D341Med (cell line): ENCODE measurements around the gene PLD4.
"Not testable (repeated sequence)": the region's sequence is repeated elsewhere in the genome, so short reads cannot be mapped to it uniquely, and the experiment has no call there.

ENCODE experiments used
- DNase-seq: peaks from one replicate; pipeline ENCODE4 v3.0.0; 2012; ENCODE audit warnings: low spot score

PLD4 gene

GRCh38 chr14:104885973-104886689, 38.5 kb upstream of the PLD4 start:
- DNase-seq, result no peak

DNA sequence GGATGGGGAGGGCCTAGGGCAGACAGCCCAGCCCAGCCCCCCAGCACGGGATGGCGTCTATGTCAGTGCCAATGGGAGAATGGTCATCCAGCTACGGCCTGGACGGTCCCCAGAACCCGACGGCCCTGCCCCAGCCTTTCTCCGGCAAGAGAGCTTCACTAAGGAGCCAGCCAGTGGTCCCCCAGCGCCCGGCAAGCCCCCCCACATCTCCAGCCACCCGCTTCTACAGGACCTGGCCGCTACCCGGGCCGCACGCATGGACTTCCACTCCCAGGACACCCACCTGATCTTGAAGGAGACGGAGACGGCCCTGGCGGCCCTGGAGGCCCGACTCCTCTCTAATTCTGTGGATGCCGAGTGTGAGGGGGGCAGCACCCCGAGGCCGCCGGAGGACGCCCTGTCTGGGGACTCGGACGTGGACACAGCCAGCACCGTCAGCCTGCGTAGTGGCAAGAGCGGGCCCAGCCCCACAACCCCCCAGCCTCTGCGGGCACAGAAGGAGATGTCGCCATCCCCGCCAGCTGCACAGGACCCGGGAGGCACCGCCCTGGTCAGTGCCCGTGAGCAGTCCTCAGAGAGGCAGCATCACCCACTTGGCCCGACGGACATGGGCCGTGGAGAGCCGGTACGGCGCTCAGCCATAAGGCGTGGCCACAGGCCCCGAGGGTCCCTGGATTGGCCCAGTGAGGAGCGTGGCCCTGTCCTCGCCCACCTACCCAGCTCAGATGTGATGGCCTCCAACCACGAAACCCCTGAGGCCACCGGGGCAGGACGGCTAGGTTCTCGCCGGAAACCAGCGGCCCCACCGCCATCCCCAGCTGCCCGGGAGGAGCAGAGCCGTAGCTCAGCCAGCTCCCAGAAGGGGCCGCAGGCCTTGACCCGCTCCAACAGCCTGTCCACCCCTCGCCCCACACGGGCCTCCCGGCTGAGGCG, 37.7 kb upstream of the PLD4 start:
- no peak for DNase-seq

DNA sequence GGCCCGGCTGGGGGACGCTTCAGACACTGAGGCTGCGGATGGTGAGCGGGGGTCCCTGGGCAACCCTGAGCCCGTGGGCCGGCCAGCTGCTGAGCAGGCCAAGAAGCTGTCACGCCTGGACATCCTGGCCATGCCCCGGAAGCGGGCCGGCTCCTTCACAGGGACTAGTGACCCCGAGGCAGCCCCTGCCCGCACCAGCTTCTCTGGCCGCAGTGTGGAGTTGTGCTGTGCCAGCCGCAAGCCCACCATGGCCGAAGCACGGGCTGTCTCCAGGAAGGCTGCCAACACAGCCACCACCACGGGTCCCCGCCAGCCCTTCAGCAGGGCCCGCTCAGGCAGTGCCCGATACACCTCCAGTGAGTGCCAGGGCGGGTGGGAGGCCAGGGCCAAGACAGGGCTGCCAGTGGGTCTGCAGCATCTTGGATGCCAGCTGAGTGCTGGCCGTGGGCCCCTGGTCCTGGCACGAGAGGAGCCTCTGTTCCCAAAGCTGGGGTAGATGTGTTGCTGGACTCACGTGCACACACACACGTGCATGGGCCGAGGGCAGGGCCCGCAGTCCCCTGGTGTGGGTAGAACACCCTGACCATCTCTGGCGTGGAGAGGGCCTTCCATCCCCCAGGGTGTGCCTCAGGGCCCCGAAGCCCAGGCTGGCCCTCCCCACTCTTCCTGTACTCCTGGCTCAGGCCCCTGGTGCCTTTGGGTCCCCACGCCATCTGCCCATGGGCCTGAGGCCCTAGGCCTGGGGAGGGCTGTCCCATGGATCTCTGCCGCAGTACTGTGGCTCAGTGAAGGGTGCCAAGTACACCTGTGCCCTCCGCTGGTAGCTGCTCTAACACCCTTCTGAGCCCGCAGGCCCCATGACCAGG, 36.8 kb upstream of the PLD4 start:
- no peak for DNase-seq

- DNase-seq, result no peak
Observed at GRCh38 chr14:104888489-104889374, 35.9 kb upstream of the PLD4 start.

GRCh38 chr14:104889375-104889757, 35.3 kb upstream of the PLD4 start:
- no peak for DNase-seq

DNA sequence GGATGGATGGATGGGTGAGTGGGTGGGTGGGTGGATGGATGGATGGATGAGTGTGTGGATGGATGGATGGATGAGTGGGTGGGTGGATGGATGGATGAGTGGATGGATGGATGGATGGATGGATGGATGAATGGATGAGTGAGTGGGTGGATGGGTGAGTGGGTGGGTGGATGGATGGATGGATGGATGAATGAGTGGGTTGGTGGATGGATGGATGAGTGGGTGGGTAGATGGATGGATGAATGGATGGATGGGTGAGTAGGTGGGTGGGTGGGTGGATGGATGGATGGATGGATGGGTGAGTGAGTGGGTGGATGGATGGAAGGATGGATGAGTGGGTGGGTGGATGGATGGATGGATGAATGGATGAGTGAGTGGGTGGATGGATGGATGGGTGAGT, 34.4 kb upstream of the PLD4 start:
- DNase-seq, result not testable (repeated sequence)

GRCh38 chr14:104891121-104891551, 33.5 kb upstream of the PLD4 start:
- DNase-seq, result peak; percentile 20

DNA sequence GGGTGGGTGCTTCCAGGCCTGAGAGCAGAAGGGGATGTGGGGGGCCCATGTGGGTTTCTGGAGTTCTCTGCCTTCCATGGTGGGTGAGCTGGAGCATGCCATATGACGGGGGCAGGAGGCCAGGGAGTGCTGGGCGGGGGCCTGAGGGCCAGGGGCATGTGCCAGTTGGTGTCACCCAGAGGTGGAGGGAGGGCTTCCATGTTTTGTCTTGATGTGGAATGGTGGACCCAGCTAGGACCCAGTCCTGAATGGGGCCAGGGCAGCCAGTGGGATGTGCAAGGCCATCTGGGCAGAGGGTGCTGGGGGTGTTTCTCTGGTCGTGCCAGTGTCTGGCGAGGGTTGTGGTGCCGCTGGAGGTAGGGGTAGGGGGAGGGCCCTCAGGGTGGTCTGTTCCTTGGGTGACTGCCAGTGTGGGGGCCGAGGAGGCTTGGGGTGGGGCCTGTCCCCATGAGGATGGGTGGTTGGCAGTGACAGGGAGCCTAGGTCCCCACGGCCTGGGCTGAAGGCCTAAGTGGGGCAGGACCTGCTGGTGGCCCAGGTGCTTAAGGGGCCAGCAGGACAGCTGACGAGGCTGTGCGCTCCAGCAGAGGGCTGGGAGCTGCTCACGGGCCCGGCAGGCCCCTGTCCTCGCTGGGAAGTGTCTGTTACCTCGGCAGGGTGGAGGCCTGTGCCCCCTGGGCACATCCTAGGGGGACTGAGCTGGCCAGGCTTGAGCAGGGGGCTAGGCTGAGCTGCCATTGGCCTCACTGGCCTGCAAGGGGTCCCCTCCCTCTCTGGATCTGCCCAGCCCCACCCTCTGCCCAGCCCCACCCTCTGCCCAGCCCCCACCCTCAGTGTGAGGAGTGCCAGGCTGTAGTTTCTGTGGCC, 32.8 kb upstream of the PLD4 start:
- no peak for DNase-seq

DNA sequence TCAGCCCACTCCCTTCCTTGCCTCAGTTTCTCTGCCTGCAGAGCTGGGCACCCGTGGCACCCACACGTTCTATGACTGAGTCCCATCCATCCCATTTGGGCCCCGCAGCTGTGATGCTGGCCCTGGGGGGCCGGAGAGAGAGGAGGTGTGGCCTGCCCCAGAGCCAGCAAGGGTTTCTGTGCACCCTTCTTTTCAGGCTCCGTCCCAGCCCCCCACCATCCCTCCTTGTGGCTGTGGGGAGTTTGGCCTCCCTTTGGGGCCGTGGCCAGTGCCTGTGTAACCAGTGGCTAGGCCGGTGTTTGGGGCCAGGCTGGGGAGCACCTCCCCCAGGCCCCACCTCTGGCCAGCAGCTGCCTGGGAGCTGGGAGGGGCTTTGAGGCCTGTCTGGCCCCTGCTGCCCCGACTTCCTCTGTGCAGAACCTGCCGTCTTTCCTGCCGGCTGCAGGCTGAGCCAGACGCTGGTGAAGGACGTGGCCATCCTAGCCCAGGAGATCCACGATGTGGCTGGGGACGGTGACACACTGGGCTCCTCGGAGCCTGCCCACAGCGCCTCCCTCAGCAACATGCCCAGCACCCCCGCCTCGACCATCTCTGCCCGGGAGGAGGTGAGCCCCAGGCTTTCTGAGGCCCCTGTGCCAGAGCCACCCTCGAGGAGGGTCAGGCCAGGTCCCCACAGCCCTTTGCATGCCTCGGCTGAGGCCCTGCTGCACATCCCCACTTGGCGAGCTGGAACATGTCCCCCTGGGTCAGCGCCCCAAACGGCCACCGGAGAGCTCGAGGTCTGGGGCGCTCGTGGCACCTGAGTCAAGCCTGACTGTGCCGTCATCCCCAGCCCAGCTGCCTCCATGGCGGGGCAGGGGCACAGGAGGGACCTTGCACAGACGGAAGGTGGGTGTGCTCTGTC, 31.9 kb upstream of the PLD4 start:
- DNase-seq, result no peak

- no peak for DNase-seq
Observed at GRCh38 chr14:104893435-104894207, 31.1 kb upstream of the PLD4 start.

DNA sequence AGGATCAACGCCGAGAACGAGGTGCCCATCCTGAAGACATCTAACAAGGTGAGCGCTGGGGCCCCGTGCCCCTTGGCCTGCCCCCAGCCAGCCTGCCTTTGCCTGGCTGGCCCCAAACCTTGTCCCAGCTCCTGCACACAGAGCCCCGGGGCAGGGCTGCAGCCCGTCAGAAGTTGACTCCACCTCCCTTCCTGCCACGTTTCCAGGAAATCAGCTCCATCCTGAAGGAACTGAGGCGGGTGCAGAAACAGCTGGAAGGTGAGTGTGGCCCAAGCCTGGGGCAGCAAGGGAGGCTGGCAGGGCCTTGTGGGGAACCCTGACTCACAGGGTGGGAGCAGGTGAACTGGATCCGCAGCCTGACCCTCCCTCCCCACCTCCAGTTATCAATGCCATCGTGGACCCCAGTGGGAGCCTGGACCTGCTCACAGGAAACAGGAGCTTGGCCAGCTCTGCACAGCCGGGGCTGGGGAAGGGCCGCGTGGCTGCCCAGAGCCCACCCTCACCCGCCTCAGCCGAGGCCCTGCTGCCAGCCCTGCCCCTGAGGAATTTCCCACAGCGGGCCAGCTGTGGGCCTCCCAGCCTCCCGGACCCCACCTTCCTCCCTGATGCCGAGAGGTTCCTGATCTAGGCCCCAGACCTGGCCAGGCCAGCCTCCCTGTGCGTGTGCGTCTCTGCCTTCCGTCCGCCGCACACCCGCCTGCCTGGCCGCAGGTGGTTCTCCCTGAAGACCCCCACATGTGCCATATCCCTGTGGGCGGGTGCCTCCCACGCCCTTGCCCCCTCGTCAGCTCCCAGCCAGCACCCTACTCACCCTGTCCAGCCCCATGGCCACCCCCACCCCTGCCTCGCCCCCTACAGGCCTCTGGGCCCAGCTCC, 30.1 kb upstream of the PLD4 start:
- DNase-seq, result peak; percentile 29

DNA sequence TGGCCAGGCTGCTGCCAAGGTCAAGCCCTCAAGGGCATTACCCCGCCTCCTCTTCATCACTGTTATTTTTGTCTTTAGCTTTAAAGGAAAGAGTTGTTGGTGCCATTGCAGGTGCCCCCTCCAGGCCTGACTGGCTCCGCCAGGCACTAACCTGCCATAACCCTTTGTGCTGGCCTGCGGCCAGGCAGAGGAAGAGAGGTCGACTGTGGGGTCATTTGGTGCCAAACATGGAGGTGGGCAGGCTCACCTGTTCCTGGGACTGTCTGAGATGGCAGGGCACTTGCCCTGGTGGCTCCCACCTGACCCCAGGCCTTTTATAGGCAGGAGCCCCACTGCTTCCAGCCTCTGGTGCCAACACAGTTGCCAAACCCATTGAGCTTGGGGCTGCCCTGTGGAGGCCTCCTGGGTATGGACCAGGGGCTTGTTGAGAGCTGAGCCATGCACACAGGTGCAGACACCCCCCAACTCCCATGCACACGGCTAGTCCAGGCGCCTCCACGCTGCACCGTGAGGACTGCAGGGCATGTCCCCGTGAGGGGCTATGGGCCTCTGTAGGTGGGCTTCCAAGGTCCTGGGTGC, 29.4 kb upstream of the PLD4 start:
- DNase-seq, result peak; percentile 26

GRCh38 chr14:104895786-104896661, 28.7 kb upstream of the PLD4 start:
- DNase-seq, result peak; percentile 39

DNA sequence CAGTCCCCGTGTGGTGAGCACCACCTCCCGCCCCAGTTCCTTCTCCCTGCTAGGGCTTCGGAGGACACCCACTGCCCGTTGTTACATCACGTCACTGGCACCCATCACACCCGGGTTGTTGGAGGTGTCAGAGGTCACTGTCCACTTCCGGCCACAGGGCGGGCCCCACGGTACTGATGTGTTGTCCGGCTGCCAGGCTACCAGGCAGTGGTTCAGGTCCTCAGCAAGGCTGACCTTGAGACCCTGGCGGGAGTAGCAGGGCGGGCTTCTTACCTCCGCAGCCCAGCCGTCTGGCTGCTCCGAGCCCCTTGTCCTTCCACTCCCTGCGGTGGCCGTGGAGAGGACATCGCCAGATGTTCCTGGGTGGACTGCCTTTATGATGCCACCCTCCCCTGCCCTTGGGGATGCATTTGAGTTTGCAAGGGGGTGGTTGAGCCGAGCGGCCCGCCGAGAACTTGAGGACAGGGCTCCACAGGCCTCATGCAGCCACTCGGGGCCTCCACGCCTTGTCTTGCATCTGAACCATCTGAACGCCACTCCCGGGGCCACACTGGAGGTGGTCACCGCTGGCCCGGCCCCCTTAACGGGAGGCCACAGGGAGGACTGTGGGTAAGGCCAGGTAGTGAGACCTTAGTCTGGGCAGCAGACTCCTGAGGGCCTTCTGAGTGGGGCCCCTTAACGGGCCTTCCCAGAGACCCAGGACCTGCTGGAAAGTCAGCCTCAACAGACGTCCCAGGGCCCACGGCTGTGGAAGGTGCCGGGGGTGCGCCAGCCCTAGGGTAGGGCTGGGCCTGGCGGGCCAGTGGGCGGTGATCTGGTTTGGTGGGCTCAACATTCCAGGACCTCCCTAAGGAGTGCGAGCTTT, 27.1 kb upstream of the PLD4 start:
- DNase-seq, result peak; percentile 34

DNA sequence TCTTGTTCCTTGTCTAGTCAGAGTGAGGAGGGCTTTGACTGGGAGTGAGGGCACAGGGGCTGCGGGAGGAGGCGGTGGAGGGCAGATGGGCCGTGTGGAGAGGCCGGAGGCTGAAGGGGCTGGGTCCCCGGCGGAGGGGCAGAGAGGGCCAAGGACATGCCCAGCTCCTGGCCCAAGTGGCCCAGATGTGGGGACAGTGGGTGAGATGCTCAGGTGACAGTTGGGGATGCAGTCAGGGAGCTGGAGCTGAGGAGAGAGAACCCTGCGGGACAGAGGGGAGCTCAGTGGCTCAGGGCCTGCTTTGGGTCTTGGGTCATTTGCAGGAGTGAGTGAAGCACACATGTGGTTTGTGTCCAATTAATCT, 26.5 kb upstream of the PLD4 start:
- peak; percentile 29 for DNase-seq
